A549 (cell line): ENCODE measurements around the gene MTRF1L. TPM values are rescaled to one million over a fixed set of nuclear protein-coding genes. Genes with fewer than 3 reads are reported as not detected.
A peak's percentile ranks its signal among the peaks of the same experiment; 100 is the strongest.

Source experiments
- ATAC-seq, 2 experiments: fragments of 200-7000 bp in 1 of 2; fragments of >200 bp in 1 of 2; cut with Nextera tagmentation in 1 of 2; cut with Tn5 transposase in 1 of 2; 3 replicates each; pipeline versions ENCODE4 v1.8.0 to v1.9.1; 2018 to 2020; ENCODE audit warnings: mild to moderate bottlenecking in 1 of 2, moderate library complexity in 1 of 2
- CTCF ChIA-PET: fragments of 300-600 bp; sonication (Branson Sonifier 250); formaldehyde crosslinking; extraction: SDS; loops from one replicate; lab custom pipeline; 2021; ENCODE audit warnings: antibody characterized with exemption, inconsistent platforms; lab: Yijun Ruan, JAX
- POLR2A ChIA-PET: fragments of 350-600 bp; formaldehyde crosslinking; extraction: SDS; loops from one replicate; lab custom pipeline; 2021; ENCODE audit warnings: antibody characterized with exemption, inconsistent platforms; lab: Yijun Ruan, JAX
- DNase-seq, 2 experiments: peaks; one replicate each; pipeline versions ENCODE4 v3.0.0 to v3.0.0-alpha.2; 2011 to 2016; ENCODE audit warnings: low read depth in 1 of 2, low spot score in 1 of 2
- FAIRE-seq: peaks from 2 replicates; lab custom pipeline; 2011; peaks lifted over from hg19 to GRCh38; lab: Jason Lieb, UNC
- H3K27ac ChIP-seq, 2 experiments: fragments of >200 bp; sonication (Bioruptor Twin); formaldehyde crosslinking; 3 replicates each; pipeline ENCODE4 v1.5.1; 2016 to 2017
- H3K4me1 ChIP-seq: fragments of >200 bp; sonication (Bioruptor Twin); formaldehyde crosslinking; 3 replicates; pipeline ENCODE4 v1.6.1; 2016
- H3K4me2 ChIP-seq: fragments of >200 bp; sonication (Bioruptor Twin); formaldehyde crosslinking; 3 replicates; pipeline ENCODE4 v1.6.1; 2016
- H3K4me3 ChIP-seq: fragments of >200 bp; sonication (Bioruptor Twin); formaldehyde crosslinking; 3 replicates; pipeline ENCODE4 v1.5.1; 2016
- H3K9me3 ChIP-seq: fragments of >200 bp; sonication (Bioruptor Twin); formaldehyde crosslinking; 3 replicates; pipeline ENCODE4 v1.6.1; 2016
- FOSB ChIP-seq: fragments of 250-450 bp; sonication (Bioruptor Pico); IDR thresholded peaks from 2 replicates; pipeline ENCODE4 v1.5.0; 2020; ENCODE audit warnings: mild to moderate bottlenecking, moderate library complexity
- GATA3 ChIP-seq: IDR thresholded peaks from 2 replicates; pipeline ENCODE4 v1.6.1; 2012; ENCODE audit warnings: borderline replicate concordance
- HEYL ChIP-seq: fragments of 250-450 bp; sonication (Bioruptor Pico); IDR thresholded peaks from 2 replicates; pipeline ENCODE4 v1.8.0; 2021; ENCODE audit warnings: mild to moderate bottlenecking, moderate library complexity
- JUNB ChIP-seq: fragments of >200 bp; sonication (Bioruptor Twin); formaldehyde crosslinking; IDR thresholded peaks from 2 replicates; pipeline ENCODE4 v1.6.1; 2016
- KDM1A ChIP-seq: fragments of 200-600 bp; sonication (generic); IDR thresholded peaks from 2 replicates; pipeline ENCODE4 v1.6.1; 2016; ENCODE audit warnings: low read depth, mild to moderate bottlenecking
- KDM5A ChIP-seq: fragments of 200-600 bp; sonication (generic); IDR thresholded peaks from 2 replicates; pipeline ENCODE4 v1.6.1; 2016; ENCODE audit warnings: antibody characterized with exemption, mild to moderate bottlenecking
- MAFK ChIP-seq: fragments of 450-650 bp; IDR thresholded peaks from 2 replicates; pipeline ENCODE4 v1.6.1; 2014; ENCODE audit not compliant: partially characterized antibody
- MYC ChIP-seq: IDR thresholded peaks from 2 replicates; pipeline ENCODE4 v1.6.1; 2012; ENCODE audit warnings: mild to moderate bottlenecking, inconsistent platforms, low read length, improper control_type of control experiment, borderline replicate concordance
- NR3C1 ChIP-seq: fragments of >200 bp; sonication (Bioruptor Twin); formaldehyde crosslinking; IDR thresholded peaks from 3 replicates; pipeline ENCODE4 v1.6.1; 2017
- PHF8 ChIP-seq: fragments of 200-600 bp; sonication (generic); IDR thresholded peaks from 2 replicates; pipeline ENCODE4 v1.6.1; 2016; ENCODE audit warnings: low read depth, mild to moderate bottlenecking, antibody characterized with exemption, moderate library complexity, borderline replicate concordance
- POLR2A ChIP-seq: IDR thresholded peaks from 2 replicates; pipeline ENCODE4 v1.6.1; 2012; ENCODE audit warnings: mild to moderate bottlenecking, low read length
- RAD21 ChIP-seq, 2 experiments: fragments of >200 bp in 1 of 2; sonication (Bioruptor Twin) in 1 of 2; formaldehyde crosslinking in 1 of 2; IDR thresholded peaks in 1 of 2; conservative IDR thresholded peaks in 1 of 2; 2 replicates in 1 of 2; 3 replicates in 1 of 2; pipeline ENCODE4 v1.6.1; 2012 to 2018; ENCODE audit warnings: inconsistent platforms in 1 of 2
- RCOR1 ChIP-seq: fragments of 150-350 bp; IDR thresholded peaks from 2 replicates; pipeline ENCODE4 v1.6.1; 2014; ENCODE audit warnings: antibody characterized with exemption, low read length, low read depth
- RNF2 ChIP-seq: fragments of 200-600 bp; sonication (generic); IDR thresholded peaks from 2 replicates; pipeline ENCODE4 v1.6.1; 2016; ENCODE audit warnings: low read depth, mild to moderate bottlenecking, antibody characterized with exemption, moderate library complexity, borderline replicate concordance
- SMC3 ChIP-seq: fragments of >200 bp; sonication (Bioruptor Twin); formaldehyde crosslinking; IDR thresholded peaks from 3 replicates; pipeline ENCODE4 v1.6.1; 2018; ENCODE audit warnings: inconsistent platforms
- TFCP2L1 ChIP-seq: fragments of 250-450 bp; sonication (Bioruptor Pico); IDR thresholded peaks from 2 replicates; pipeline ENCODE4 v1.5.0; 2021; ENCODE audit warnings: mild to moderate bottlenecking
- ZC3H11A ChIP-seq: fragments of 450-650 bp; IDR thresholded peaks from 2 replicates; pipeline ENCODE4 v1.6.1; 2014; ENCODE audit warnings: antibody characterized with exemption, mild to moderate bottlenecking
- ZFP36 ChIP-seq: fragments of 450-650 bp; IDR thresholded peaks from 2 replicates; pipeline ENCODE4 v1.6.1; 2014; ENCODE audit warnings: borderline replicate concordance; ENCODE audit not compliant: partially characterized antibody
- ZNF302 ChIP-seq: fragments of 250-450 bp; sonication (Bioruptor Pico); IDR thresholded peaks from 2 replicates; pipeline ENCODE4 v1.9.0; 2021; ENCODE audit warnings: inconsistent platforms, mild to moderate bottlenecking, moderate library complexity
- WGBS: methylation state at CpG from one replicate; pipeline ENCODE4 v1.1.6; 2017; ENCODE audit errors: missing lambda C conversion rate; 5-methylcytosine and 5-hydroxymethylcytosine counted together
- polyA plus RNA-seq, 4 experiments: library from polyadenylated mRNA; depleted of rRNA in 3 of 4; stranded (reverse); fragments of >200 nt; fragmentation: RNase III in 1 of 4; extraction: RNeasy Plus Mini Kit Qiagen cat#74134 plus additional on column Dnase treatment in 1 of 4; gene quantifications; 2 replicates in 3 of 4; 3 replicates in 1 of 4; pipeline ENCODE4 v1.2.3, GENCODE V29; 2011 to 2017
- TF ChIP-seq, protein P1 (sequence below): fragments of >200 bp; sonication (Bioruptor Twin); formaldehyde crosslinking; IDR thresholded peaks from 2 replicates; pipeline ENCODE4 v1.6.1; 2016
- TF ChIP-seq, protein P2 (sequence below): fragments of >200 bp; sonication (Bioruptor Twin); formaldehyde crosslinking; IDR thresholded peaks from 3 replicates; pipeline ENCODE4 v1.6.1; 2016
- TF ChIP-seq, protein P3 (sequence below): fragments of >200 bp; sonication (Bioruptor Twin); formaldehyde crosslinking; IDR thresholded peaks from 3 replicates; pipeline ENCODE4 v1.5.1; 2016

MTRF1L gene
- polyA plus RNA-seq, 2 of the 4 experiments (the other 2 are of a cell fraction) = 14.3 to 22.6 TPM

DNA sequence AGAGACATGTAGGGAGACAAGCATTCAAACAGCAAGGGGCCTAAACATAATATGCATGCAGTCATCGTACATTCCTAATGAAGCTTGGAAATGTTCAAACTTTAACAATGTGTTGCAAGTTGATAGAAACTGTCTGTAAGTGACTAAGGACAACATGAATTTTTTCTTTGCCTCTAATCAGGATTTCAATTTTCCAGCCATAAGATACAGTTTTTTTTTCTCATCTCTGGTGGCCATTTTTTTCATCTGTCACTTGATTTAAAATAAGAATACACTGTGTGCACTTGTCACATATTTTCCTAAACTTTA is 22.2 kb upstream of the MTRF1L start:
- no peak overlapping the region for H3K4me2 ChIP-seq
- no peak for TF ChIP-seq KDM5A
- TF ChIP-seq, protein P1, sequence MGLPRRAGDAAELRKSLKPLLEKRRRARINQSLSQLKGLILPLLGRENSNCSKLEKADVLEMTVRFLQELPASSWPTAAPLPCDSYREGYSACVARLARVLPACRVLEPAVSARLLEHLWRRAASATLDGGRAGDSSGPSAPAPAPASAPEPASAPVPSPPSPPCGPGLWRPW = no peak
- TF ChIP-seq, protein P2, sequence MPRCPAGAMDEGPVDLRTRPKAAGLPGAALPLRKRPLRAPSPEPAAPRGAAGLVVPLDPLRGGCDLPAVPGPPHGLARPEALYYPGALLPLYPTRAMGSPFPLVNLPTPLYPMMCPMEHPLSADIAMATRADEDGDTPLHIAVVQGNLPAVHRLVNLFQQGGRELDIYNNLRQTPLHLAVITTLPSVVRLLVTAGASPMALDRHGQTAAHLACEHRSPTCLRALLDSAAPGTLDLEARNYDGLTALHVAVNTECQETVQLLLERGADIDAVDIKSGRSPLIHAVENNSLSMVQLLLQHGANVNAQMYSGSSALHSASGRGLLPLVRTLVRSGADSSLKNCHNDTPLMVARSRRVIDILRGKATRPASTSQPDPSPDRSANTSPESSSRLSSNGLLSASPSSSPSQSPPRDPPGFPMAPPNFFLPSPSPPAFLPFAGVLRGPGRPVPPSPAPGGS = no peak
- TF ChIP-seq ZFP36 = no peak
- no peak for TF ChIP-seq GATA3
- TF ChIP-seq ZNF302 = no peak
- TF ChIP-seq HEYL (CRISPR knock-in tag) = no peak
- no peak for TF ChIP-seq ZC3H11A
- no peak for TF ChIP-seq NR3C1
- no peak for TF ChIP-seq PHF8
- TF ChIP-seq RNF2 = no peak
- TF ChIP-seq JUNB = no peak
- TF ChIP-seq MYC = no peak
- no peak for TF ChIP-seq POLR2A
- TF ChIP-seq MAFK = no peak
- TF ChIP-seq FOSB = no peak
- no peak for TF ChIP-seq RCOR1
- TF ChIP-seq KDM1A = no peak
- TF ChIP-seq, protein P3, sequence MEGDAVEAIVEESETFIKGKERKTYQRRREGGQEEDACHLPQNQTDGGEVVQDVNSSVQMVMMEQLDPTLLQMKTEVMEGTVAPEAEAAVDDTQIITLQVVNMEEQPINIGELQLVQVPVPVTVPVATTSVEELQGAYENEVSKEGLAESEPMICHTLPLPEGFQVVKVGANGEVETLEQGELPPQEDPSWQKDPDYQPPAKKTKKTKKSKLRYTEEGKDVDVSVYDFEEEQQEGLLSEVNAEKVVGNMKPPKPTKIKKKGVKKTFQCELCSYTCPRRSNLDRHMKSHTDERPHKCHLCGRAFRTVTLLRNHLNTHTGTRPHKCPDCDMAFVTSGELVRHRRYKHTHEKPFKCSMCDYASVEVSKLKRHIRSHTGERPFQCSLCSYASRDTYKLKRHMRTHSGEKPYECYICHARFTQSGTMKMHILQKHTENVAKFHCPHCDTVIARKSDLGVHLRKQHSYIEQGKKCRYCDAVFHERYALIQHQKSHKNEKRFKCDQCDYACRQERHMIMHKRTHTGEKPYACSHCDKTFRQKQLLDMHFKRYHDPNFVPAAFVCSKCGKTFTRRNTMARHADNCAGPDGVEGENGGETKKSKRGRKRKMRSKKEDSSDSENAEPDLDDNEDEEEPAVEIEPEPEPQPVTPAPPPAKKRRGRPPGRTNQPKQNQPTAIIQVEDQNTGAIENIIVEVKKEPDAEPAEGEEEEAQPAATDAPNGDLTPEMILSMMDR = no peak; the same call in 2 of the 3 replicates
- TF ChIP-seq, all 56 proteins: peak for 0
- no peak overlapping the region for H3K4me3 ChIP-seq
- peaks cover 13% of the 10 kb centered on the region; the same call in 2 of the 3 replicates for H3K4me1 ChIP-seq
- no peaks in the 10 kb centered on the region for H3K9me3 ChIP-seq
- ChIA-PET POLR2A (no interaction called here), CTCF (interaction anchor here (0.5 to 2.6 kb wide), 11 partner anchors 11 to 1909 kb away, joined by 3 to 12 read pairs (median 3); partner anchors contain the start of gene FBXO5)
- FAIRE-seq (no peak), ATAC-seq (peak; percentile 19 to 24; a peak in 1 of 6 replicates), DNase-seq (no peak)
- H3K27ac ChIP-seq = no peak overlapping the region
- 0% methylated on average over 1 of the region's 1 CpG for WGBS

DNA sequence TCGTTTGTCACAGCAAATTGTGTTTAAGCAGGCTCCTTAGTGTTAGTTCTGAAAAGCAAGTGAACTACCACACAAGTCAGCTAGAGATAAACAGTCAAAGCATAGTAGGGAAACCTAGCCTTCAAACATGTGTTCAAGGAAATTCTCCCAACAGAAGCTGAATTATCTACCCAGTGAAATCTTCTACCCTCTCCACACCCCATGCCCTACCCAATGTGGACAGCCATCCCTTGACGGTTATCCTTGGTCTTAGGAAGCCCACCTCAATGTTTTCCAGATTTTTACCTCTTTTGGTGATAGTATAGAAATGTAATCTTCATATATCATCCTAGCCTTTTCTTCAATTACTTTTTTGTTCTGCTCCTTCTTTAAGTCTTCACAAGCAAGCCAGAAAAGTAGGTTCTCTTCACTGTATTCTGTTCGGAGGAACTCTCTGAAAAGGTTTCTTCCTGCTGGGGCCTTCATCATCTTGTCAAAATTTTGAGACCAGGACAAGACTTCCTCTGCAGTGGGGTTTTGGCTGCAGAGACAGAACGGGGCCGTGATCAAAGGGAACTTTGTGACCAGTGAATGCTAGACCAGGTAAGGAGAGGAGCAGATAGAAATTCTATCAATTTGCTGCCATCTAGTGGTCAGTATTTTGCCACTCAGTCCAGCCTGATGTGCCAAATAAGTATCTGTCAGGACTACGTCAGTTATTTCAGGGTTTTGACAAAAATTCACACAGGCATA is 21.6 kb upstream of the MTRF1L start:
- ChIA-PET POLR2A (no interaction called here), CTCF (interaction anchor here (0.6 to 2.6 kb wide), 9 partner anchors 10 to 1909 kb away, joined by 3 to 12 read pairs (median 3); partner anchors contain the start of gene FBXO5)
- Histone ChIP-seq H3K9me3 (no peaks in the 10 kb centered on the region), H3K27ac (no peak overlapping the region), H3K4me1 (peaks cover 10% of the 10 kb centered on the region; the same call in 2 of the 3 replicates), H3K4me3 (no peak overlapping the region), H3K4me2 (no peak overlapping the region)
- TF ChIP-seq SMC3 = peak; percentile 35; the same call in 2 of the 3 replicates
- TF ChIP-seq JUNB = no peak
- TF ChIP-seq RAD21 (conservative IDR thresholded peaks at IDR 0.05 in 1 of 2, IDR thresholded peaks at IDR 0.05 in 1 of 2) = peak; percentile 49 to 60; a peak in 4 of 5 replicates
- TF ChIP-seq, protein P3 = peak; percentile 64
- no peak for TF ChIP-seq TFCP2L1
- peak; percentile 34 to 47 for DNase-seq
- FAIRE-seq = no peak
- ATAC-seq = peak; percentile 95 to 98
- 45% methylated on average over 6 of the region's 6 CpGs for WGBS
